ENCODE results near the gene ITGB8.

GRCh38 chr7:20301311-20301939 is 29.3 kb upstream of the ITGB8 start:
- TF ChIP-seq ATF2 (CRISPR knock-in tag; IDR thresholded peaks at IDR 0.05; ENCODE audit: borderline replicate concordance, low read depth) (no peak), ZBTB21 (CRISPR knock-in tag; IDR thresholded peaks at IDR 0.05; ENCODE audit: borderline replicate concordance) (no peak), CTCF (IDR thresholded peaks at IDR 0.05) (no peak), IRF1 (CRISPR knock-in tag; IDR thresholded peaks at IDR 0.05) (no peak), ARID4B (CRISPR knock-in tag; IDR thresholded peaks at IDR 0.05; ENCODE audit: borderline replicate concordance) (no peak), ZNF532 (CRISPR knock-in tag; IDR thresholded peaks at IDR 0.05; ENCODE audit: borderline replicate concordance) (no peak), TEAD1 (CRISPR knock-in tag; IDR thresholded peaks at IDR 0.05) (no peak), SMAD3 (CRISPR knock-in tag; IDR thresholded peaks at IDR 0.05; ENCODE audit: borderline replicate concordance) (no peak), SP1 (CRISPR knock-in tag; conservative IDR thresholded peaks at IDR 0.05) (no peak)
